Coronary artery (tissue), 2 donors: ENCODE measurements around the gene CEP120.
"Not testable (repeated sequence)": the region's sequence is repeated elsewhere in the genome, so short reads cannot be mapped to it uniquely, and the experiment has no call there.

Experiments
- DNase-seq: peaks from one replicate; pipeline ENCODE4 v3.0.0-alpha.2; 2017; ENCODE audit warnings: low spot score
- H3K27ac ChIP-seq, 2 donors: fragments of 200-600 bp; sonication (generic); one replicate each; pipeline ENCODE4 v1.5.1; 2016 to 2019
- H3K4me3 ChIP-seq: fragments of 200-600 bp; sonication (generic); 2 replicates; pipeline ENCODE4 v1.5.1; 2016; ENCODE audit warnings: mild to moderate bottlenecking, moderate library complexity
- TF ChIP-seq, protein P1 (sequence below): fragments of 200-600 bp; sonication (generic); IDR thresholded peaks from one replicate; pipeline ENCODE4 v1.5.1; 2019; ENCODE audit warnings: antibody characterized with exemption

The CEP120 gene

DNA sequence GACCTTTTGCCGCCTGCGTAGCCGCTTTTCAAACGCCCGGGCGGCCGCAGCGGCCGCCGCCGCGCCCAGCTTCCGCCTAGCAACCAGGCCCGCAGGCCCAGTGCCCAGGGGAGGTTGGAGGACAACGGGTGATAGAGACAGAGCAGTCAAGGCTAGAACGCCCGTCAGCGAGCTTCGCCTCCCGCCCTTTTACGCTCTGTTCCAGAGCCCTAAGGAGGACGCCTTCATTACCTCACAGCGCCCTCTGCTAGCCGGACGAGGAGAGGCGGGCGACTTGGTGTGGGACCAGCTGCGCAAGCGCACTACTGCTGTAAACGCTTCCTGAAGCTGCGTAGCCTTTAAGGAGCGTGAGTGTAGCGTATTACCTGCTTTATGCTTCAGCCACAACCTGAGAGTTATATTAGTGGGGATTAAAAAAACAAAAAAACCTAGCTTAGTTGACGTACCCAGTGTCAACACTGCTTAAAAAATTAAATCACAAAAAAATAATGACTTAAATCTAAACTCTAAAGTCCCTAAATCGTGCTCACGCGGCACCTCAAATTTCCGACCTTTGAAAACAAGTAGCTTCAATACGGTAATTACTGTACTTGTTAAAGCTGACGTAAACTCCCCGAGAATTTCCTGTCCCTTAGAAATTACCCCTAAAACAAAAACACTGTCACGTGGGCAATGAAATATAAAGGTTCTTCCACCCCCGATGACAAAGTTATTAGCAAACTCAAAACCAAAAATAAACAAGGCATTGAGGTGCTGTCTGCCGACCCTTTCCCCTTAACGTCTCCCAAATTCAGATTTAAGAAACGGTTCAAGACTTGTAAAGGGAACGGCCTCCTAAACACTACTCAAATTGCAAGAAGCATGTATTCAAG lies at the start of gene CEP120:
Gene CEP120, minus strand, starts transcription at position 126 of the 872 bp plus-strand sequence. CDS start 405 bp downstream, outside the sequence.
- peak; percentile 99 for DNase-seq
- TF ChIP-seq, protein P1, sequence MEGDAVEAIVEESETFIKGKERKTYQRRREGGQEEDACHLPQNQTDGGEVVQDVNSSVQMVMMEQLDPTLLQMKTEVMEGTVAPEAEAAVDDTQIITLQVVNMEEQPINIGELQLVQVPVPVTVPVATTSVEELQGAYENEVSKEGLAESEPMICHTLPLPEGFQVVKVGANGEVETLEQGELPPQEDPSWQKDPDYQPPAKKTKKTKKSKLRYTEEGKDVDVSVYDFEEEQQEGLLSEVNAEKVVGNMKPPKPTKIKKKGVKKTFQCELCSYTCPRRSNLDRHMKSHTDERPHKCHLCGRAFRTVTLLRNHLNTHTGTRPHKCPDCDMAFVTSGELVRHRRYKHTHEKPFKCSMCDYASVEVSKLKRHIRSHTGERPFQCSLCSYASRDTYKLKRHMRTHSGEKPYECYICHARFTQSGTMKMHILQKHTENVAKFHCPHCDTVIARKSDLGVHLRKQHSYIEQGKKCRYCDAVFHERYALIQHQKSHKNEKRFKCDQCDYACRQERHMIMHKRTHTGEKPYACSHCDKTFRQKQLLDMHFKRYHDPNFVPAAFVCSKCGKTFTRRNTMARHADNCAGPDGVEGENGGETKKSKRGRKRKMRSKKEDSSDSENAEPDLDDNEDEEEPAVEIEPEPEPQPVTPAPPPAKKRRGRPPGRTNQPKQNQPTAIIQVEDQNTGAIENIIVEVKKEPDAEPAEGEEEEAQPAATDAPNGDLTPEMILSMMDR = peak; percentile 34

DNA sequence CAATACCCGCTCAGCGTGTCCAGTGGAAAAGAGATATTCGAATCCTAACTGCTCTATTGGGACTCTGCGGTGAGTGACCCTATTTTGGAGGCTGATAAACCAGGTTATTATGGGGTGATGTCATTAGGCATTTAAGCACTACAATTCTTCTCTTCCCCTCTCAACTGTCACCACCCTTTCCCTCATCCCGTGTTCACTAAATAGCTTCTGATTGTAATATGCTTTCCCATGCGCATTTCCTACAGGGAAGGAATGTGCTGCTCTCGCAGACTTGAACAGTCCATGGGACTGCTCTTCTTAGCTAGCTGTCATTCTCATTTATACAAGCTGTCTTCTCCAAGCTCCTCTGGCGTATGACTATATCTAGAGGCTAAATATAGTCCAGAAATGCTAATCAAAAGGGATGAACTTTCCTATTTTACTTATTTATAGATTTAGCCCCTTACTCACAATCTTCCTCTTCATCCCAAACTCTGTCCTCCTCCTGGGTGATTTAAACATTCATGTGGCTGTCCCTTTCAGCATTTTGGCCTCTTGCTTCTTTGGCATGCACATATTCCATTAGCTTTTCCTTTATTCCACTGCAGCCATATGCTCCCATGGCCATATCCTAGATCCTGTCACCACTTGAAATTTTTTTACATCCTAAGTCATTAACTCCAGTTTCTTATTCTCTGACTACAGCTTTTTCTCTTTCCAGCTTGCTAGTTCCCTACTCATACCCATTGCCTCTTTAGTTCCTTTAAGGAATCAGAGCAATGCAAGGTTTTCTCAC lies 49.1 kb upstream of the CEP120 start:
- Histone ChIP-seq H3K4me3 (no peak overlapping the region), H3K27ac (no peak overlapping the region)
- no peak for DNase-seq
- TF ChIP-seq, protein P1 = no peak

More for the DNA sequence above, at the start of gene CEP120:
- H3K27ac ChIP-seq = peak within 1 kb of the TSS; percentile 86 to 95
- H3K4me3 ChIP-seq = peak within 1 kb of the TSS; percentile 98

DNA sequence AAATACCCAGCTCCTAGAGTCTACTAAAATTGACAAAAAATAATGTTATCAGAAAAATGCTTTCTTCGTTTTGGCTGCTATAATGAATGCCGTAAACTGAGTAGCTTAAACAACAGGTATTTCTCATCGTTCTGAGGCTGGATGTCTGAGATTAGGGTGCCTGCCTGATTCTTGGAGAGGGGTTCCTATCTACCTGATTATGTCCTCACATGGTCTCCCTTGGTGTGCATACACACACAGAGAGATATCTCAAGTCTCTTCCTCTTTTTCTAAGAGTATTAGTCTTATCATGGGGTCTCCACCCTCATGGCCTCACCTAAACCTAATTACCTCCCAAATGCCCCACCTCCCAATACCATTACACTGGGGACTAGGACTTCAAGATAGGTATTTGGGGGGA lies 48.2 kb upstream of the CEP120 start:
- no peak overlapping the region for H3K27ac ChIP-seq
- no peak overlapping the region for H3K4me3 ChIP-seq
- TF ChIP-seq, protein P1 = no peak
- no peak for DNase-seq

DNA sequence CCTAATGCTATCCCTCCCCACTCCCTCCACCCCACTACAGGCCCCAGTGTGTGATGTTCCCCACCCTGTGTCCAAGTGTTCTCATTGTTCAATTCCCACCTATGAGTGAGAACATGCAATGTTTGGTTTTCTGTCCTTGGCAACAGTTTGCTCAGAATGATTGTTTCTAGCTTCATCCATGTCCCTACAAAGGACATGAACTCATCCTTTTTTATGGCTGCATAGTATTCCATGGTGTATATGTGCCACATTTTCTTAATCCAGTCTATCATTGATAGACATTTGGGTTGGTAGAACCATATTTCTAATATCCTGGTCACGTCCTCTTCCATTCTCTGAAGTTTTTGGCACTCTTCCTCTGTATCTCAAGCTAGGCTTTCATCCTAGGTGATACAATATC lies 43.6 kb upstream of the CEP120 start:
- not testable (repeated sequence) for DNase-seq, H3K4me3 ChIP-seq, H3K27ac ChIP-seq

DNA sequence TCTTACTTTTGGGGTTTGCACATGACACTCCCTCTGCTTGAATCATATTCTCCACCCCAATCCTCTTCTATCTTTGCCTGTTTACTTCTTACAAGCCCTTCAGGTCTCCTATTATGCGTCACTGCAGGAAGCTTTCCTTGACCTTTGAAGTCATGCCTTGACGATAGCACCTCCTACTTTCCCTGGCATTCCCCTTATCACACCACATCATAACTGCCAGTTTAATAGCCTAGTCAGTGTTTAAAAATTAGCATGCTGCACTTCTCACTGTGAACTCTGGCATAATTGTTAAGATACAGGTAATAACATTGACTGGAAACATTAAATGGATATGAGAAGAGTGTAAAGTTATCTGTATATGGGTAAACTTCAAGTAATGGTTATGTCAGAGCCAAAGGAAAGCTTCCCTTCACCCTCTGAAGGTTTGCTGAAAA lies 37.1 kb upstream of the CEP120 start:
- Histone ChIP-seq H3K27ac (no peak overlapping the region), H3K4me3 (no peak overlapping the region)
- no peak for DNase-seq
- TF ChIP-seq, protein P1 = no peak

DNA sequence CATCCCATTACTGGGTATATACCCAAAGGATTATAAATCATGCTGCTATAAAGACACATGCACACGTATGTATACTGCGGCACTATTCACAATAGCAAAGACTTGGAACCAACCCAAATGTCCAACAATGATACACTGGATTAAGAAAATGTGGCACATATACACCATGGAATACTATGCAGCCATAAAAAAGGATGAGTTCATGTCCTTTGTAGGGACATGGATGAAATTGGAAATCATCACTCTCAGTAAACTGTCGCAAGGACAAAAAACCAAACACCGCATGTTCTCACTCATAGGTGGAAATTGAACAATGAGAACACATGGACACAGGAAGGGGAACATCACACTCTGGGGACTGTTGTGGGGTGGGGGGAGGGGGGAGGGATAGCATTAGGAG lies 35.8 kb upstream of the CEP120 start:
- H3K4me3 ChIP-seq, DNase-seq, H3K27ac ChIP-seq: not testable (repeated sequence)

DNA sequence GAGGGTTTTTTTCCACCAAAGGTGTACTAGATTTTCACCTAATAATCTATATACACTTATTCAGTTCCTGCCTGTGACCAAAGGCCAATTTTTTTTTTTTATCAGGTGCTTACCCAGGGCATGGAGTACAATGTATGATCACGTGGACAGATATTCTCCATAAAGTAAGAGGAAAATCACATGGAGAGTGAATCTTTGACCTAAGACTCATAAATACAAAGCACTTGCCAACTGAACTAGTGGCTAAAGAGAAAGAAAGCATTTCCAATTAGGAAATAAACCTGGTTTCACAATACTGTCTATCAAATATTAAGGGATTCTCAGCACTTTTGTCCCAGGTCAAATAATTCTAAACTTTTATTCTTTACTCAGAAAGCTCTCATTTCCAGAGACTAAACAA lies 33.0 kb upstream of the CEP120 start:
- no peak for DNase-seq
- TF ChIP-seq, protein P1 = no peak
- H3K4me3 ChIP-seq = no peak overlapping the region
- H3K27ac ChIP-seq = no peak overlapping the region

DNA sequence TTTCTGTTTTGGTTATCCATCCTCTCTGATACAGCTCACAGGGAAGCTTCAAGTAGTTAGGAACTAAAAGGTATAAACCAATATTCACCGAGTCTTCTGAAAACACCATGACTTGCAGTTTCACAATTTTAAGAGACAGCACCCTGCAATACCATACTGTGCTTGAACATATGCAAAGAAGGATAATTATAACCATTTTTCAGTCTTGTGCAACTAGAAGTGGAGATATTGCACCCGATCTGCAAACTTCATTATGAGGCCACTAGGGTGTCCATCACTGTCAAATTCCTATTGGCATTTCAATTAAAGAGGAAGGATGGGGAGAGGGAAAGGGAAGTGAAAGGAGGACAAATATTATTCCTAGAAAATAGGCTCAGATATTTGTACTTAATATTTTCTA lies 32.4 kb upstream of the CEP120 start:
- DNase-seq = no peak
- no peak overlapping the region for H3K27ac ChIP-seq
- TF ChIP-seq, protein P1 = no peak
- no peak overlapping the region for H3K4me3 ChIP-seq
